ENCODE measurements around the gene SUGT1.

SUGT1 gene

DNA sequence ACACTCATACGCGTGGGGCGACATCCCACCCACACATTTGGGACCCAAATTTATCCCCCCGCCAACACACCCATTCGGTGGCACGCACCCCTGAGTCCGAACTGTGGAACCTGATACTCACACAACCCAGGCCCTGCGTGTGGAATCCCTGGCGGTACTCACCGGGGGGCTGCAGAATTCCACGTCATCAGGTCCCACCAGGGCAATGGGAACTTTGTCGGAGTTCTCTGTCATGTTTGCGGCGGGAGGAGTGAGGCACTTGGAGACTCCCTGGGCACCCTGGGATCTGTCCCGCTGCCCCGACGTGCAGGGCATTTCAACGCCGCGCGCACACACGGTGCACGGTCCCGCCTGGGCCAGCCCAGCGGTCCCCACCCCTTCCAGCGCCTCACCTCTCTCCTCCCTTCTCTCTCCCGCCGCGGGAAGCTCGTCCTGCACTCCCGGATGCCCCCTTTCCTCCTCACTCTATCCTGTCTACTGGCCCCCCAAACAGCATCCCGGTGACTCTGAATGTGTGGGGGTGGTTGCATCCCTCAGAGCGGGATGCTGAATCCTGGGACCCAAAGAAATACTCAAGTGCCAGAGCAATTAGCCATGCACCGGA lies 86.9 kb downstream of the SUGT1 start, which contains the start of gene CNMD:
CNMD (minus strand) TSS at position 353 of the 604 bp plus-strand sequence; CDS start at position 234, 119 bp downstream.
- no peak for DNase-seq

DNA sequence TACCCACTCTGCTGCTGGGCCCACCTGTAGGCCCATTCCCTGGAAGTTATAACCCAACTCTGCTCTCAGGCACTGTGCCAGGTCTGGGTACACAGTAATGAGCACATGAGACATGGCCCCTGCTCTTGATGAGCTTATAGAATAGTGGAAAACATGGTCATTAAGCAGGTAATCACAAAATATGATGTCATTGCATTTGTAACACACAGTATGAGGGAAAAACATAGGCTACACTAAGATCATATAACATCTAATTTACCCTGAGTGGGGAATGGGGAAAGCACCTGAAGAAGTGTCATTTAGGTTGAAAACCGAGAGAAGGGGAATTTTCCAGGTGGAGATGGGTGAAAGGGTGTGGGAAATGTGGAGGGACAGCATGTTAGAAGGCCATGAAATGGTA lies 90.9 kb downstream of the SUGT1 start:
- no peak for DNase-seq

DNA sequence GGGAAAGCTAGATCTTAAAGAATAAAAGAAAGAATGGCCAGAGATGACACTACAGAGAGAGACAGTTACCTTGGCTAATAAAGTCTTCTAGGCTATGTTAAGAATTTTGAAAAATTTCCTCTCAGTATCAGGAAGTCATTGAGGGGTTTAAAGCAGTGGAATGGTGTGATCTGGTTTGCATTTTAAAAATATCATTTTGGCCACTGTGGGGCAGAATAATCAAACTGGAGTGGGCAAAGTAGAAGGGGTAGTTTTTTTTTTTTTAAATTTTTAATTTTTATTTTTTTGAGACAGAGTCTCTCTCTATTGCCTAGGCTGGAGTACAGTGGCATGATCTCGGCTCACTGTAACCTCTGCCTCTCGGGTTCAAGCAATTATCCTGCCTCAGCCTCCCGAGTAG lies 91.4 kb downstream of the SUGT1 start:
- DNase-seq: no peak

DNA sequence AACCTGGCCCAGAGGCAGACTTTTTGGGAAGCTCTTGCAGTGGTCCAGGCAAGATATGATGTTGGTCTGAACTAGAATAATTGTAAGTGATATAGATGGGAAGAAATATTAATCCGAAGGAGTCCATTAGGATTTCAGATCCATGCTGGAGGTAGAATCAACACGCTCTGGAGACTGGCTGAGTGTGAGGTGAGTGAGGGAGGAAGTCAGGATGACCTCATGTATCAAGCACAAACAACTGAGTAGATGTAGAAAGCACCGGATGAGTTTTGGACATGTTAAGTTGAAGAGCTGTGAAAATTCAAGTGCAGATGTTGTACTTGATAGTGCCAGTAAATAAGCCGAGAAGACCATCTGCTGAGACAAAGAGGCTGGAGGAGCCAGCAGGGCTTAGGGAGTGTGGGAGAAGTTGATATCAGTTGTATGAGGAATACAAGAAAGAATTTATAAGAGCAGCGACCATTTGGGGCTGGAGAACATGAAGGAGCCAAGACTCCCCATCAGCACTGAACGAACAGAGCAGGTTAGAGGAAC lies 92.3 kb downstream of the SUGT1 start:
- no peak for DNase-seq

DNA sequence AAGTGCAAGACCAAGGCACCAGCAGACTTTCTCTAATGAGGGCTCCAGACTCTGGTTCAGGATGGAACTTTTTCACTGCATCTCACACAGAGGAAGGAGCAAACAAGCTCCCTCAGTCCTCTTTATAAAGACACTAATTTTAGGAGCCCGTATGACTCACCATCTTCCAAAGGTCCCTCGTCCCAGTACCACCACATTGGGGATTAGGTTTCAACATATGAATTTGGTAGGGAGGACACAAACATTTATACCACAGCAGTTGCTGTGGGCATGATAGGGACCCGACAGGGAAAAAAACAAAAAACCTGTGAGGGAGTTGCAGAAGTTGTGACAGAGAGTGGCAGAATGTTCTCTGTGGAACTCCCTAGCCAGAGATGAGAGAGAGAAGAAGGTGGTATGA lies 93.5 kb downstream of the SUGT1 start:
- no peak for DNase-seq

DNA sequence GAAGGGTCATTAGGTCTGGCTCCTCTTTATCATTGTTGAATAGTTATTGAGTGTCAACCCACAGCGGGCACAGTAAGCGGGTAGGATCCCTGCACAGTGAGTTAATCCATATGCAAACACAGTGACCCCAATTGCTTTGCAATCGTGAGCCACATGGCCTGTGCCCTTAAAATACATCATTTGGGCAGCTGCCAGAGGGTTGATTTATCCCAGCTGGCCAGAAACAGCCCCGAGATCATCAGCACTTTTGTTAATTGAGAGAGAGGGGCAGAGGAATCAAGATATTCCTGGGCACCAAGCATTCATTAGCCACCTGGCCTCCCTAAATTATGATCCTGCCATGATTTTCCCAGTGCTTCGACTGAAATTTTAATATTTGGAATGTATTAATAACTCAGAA lies 96.8 kb downstream of the SUGT1 start:
- no peak for DNase-seq
